Right ventricle myocardium superior (tissue), 1 donor: ENCODE results near the gene MRPL53. TPM values are rescaled to one million over a fixed set of nuclear protein-coding genes. Genes with fewer than 3 reads are reported as not detected.
"Not testable (repeated sequence)": the region's sequence is repeated elsewhere in the genome, so short reads cannot be mapped to it uniquely, and the experiment has no call there.

Experiments used
- ATAC-seq: fragments of 200-7000 bp; cut with Tn5 transposase; one replicate; pipeline ENCODE4 v1.9.1; 2020; ENCODE audit warnings: mild to moderate bottlenecking; ENCODE audit not compliant: poor library complexity
- DNase-seq: peaks from one replicate; pipeline ENCODE4 v3.0.0-alpha.2; 2020
- intact Hi-C: fragments of 100-400 bp; cut with DNase I; formaldehyde crosslinking; loops from one replicate; pipeline ENCODE4 v1.11.2; 2022
- total RNA-seq: library from RNA; stranded (reverse); fragmentation: NEBNext Ultra II Directional; extraction: Animal tissue kit (Norgen Biotek cat#: 25700); gene quantifications from one replicate; pipeline ENCODE4 v1.2.1, GENCODE V29; 2021
- donor health status: DM: no; HTN: yes; CAD: no; lungs with severe emphysema.

MRPL53 gene
- total RNA-seq, 1 donor from 2014 or later: 159 TPM

DNA sequence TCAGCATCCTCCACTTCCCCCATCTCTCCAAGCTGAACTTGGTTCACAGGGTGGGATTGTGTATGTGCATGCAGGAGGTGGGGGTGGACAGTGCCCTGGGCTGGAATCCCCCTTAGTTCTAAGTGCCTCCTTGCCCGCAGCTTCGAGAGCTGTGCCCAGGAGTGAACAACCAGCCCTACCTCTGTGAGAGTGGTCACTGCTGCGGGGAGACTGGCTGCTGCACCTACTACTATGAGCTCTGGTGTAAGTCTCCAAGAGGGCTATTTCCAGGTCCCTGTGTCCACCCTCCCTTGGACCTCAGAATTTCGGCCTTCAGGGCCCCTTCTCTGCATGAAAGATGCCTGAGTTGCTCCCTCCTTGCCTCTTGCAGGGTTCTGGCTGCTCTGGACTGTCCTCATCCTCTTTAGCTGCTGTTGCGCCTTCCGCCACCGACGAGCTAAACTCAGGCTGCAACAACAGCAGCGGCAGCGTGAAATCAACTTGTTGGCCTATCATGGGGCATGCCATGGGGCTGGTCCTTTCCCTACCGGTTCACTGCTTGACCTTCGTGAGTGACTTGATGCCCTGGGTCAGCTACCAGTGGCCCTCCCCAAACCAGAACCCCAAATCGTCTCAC lies 12.9 kb downstream of the MRPL53 start:
- intact Hi-C loops, ATAC-seq, DNase-seq: not testable (repeated sequence)

GRCh38 chr2:74458938-74459363 lies 13.5 kb downstream of the MRPL53 start:
- intact Hi-C loops: no loop called here
- DNase-seq (no peak), ATAC-seq (no peak)

GRCh38 chr2:74458132-74458937 lies 14.1 kb downstream of the MRPL53 start, which contains the start of gene WBP1:
TSS of gene WBP1 (plus strand) at chr2:74458438. CDS start at chr2:74458603, 165 bp downstream.
- ATAC-seq: peak; percentile 89
- intact Hi-C loops: no loop called here
- DNase-seq: peak; percentile 100

- intact Hi-C loops: no loop called here
- ATAC-seq: peak; percentile 38
- DNase-seq: peak; percentile 80
These were observed 14.8 kb downstream of the MRPL53 start for GRCh38 chr2:74457549-74458131.

- ATAC-seq: no peak
- intact Hi-C loops: no loop called here
- no peak for DNase-seq
These were observed 15.3 kb downstream of the MRPL53 start for GRCh38 chr2:74457129-74457548.

DNA sequence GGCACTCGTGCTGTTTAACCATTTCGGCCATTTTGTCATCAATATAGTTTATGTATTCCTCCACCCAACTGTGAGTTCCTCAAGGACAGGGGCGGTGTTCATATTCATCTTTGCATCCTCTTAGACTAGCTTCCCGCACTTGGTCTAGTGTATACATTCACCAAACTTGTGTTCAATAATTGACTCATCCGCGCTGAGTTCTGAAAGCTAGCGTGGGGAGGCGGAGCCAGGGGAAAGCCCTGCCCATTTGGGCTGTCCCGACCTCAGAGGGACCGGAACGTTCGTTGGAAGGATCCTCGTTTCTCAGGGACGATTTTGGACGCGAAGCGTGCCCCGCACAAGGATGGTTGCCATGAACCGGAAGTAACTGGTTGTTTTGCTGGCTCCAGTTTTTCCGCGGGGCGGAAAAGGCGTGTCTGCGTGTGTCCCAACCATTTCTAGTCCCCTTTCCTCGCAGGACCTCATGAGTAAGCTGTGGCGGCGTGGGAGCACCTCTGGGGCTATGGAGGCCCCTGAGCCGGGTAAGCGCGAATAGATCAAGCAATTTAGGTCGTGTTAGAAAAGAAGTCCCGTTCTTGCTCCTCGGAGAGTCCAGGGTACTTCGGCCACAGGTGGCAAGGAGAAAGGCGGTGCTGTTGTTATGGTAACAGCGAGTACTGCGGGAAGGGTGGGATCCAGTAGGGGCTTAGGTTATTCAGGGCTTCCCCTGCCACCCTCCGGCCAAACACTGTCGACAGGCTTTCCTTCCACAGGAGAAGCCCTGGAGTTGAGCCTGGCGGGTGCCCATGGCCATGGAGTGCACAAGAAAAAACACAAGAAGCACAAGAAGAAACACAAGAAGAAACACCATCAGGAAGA lies 17.6 kb downstream of the MRPL53 start, which contains the start of gene INO80B:
TSS of gene INO80B (plus strand) at position 434 of the 858 bp plus-strand sequence. CDS start at position 464, 30 bp downstream.
- peak; percentile 95 for DNase-seq
- intact Hi-C loops: no loop called here

DNA sequence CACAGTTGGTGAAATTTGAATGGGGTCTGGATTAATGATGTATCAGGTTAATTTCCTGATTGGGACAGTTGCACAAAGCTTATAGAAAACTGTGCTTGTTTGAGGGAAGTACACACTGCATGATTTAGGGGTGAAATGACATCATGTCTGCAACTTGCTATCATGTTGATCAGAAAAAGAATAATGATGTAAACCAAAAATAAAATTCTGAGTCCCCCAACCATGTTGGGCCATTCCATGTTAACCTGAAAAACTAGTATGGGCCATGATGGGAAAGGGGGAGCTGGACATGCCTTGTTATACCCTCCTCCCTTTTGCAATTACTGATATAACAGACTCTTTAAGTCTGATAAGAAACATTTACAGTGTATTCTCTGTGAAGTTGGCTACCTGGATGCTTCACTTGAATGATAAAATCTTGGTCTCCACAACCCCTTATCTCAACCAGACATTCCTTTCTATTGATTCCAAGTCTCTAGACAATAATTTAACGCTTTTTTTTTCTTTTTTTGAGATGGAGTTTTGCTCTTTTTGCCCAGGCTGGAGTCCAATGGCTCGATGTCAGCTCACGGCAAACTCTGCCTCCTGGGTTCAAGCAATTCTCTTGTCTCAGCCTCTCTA lies 21.8 kb downstream of the MRPL53 start:
- intact Hi-C loops: no loop called here
- no peak for ATAC-seq

More for the DNA sequence above, 17.6 kb downstream of the MRPL53 start, which contains the start of gene INO80B:
- ATAC-seq: peak; percentile 74

GRCh38 chr2:74448771-74449170 lies 23.7 kb downstream of the MRPL53 start:
- ATAC-seq: no peak
- intact Hi-C loops: no loop called here
- DNase-seq: no peak

More for the DNA sequence above, 21.8 kb downstream of the MRPL53 start:
- no peak for DNase-seq

GRCh38 chr2:74447230-74447999 lies 25.1 kb downstream of the MRPL53 start:
- DNase-seq (no peak), ATAC-seq (no peak)
- intact Hi-C loops: no loop called here

- intact Hi-C loops: no loop called here
- no peak for ATAC-seq
- DNase-seq: no peak
These were observed 27.8 kb downstream of the MRPL53 start for GRCh38 chr2:74444498-74445318.

GRCh38 chr2:74442483-74443297 lies 29.8 kb downstream of the MRPL53 start:
- DNase-seq, ATAC-seq, intact Hi-C loops: not testable (repeated sequence)

- ATAC-seq (peak; percentile 32), DNase-seq (peak; percentile 74)
- intact Hi-C loops: no loop called here
These were observed 30.6 kb downstream of the MRPL53 start, which contains the start of gene RTKN for GRCh38 chr2:74441690-74442482. TSS of gene RTKN (minus strand) at chr2:74441937. CDS start at chr2:74441816, 121 bp downstream.

GRCh38 chr2:74441170-74441689 lies 31.2 kb downstream of the MRPL53 start:
- DNase-seq (no peak), ATAC-seq (peak; percentile 4)
- intact Hi-C loops: no loop called here

- intact Hi-C loops: no loop called here
- DNase-seq (peak; percentile 93), ATAC-seq (peak; percentile 94)
These were observed 31.9 kb downstream of the MRPL53 start for GRCh38 chr2:74440378-74441169.
